Esophagus muscularis mucosa (tissue), 3 donors: Measurements from ENCODE around the gene PJA2.

Experiments used
- POLR2A ChIP-seq: fragments of 450-650 bp; IDR thresholded peaks from one replicate; pipeline ENCODE4 v1.6.1; 2017; ENCODE audit warnings: antibody characterized with exemption, moderate library complexity, mild to moderate bottlenecking, low read depth
- POLR2AphosphoS5 ChIP-seq, 2 donors: sonication (generic); formaldehyde crosslinking; IDR thresholded peaks; one replicate each; pipeline ENCODE4 v1.6.1; 2017; ENCODE audit warnings: antibody characterized with exemption in 2 of 2
- TF ChIP-seq, protein P1 (sequence below), 3 experiments: fragments of 200-600 bp in 2 of 3; fragments of 450-650 bp in 1 of 3; sonication (generic) in 2 of 3; IDR thresholded peaks; one replicate each; pipeline ENCODE4 v1.5.1; 2017 to 2019; ENCODE audit warnings: antibody characterized with exemption in 3 of 3, mild to moderate bottlenecking in 2 of 3, moderate library complexity in 1 of 3

DNA sequence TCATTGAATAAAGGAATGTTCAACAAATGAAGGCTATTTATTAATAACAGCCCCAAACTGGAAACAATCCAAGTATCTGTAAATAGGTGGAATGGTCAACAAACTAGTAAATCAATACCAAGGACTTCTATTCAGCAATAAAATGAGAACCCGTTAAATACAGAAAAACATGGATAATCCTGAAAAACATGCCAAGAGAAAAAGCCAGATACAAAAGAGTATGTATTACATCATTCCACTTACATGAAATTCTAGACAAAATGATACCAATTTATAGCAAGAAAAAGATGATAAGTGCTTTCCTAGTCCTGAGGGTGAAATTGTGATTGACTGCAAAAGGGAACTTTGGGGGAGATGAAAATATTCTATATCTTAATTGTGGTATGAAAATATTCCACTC is 3.1 kb downstream of the PJA2 start:
- TF ChIP-seq POLR2AphosphoS5 (IDR thresholded peaks at IDR 0.05) = no peak
- TF ChIP-seq POLR2A = no peak
- TF ChIP-seq, protein P1, sequence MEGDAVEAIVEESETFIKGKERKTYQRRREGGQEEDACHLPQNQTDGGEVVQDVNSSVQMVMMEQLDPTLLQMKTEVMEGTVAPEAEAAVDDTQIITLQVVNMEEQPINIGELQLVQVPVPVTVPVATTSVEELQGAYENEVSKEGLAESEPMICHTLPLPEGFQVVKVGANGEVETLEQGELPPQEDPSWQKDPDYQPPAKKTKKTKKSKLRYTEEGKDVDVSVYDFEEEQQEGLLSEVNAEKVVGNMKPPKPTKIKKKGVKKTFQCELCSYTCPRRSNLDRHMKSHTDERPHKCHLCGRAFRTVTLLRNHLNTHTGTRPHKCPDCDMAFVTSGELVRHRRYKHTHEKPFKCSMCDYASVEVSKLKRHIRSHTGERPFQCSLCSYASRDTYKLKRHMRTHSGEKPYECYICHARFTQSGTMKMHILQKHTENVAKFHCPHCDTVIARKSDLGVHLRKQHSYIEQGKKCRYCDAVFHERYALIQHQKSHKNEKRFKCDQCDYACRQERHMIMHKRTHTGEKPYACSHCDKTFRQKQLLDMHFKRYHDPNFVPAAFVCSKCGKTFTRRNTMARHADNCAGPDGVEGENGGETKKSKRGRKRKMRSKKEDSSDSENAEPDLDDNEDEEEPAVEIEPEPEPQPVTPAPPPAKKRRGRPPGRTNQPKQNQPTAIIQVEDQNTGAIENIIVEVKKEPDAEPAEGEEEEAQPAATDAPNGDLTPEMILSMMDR (IDR thresholded peaks at IDR 0.05) = no peak
